ENCODE results near the gene C16orf96.

- TF ChIP-seq CTCF (IDR thresholded peaks at IDR 0.05) (no peak), EP300 (IDR thresholded peaks at IDR 0.05) (no peak), POLR2AphosphoS5 (IDR thresholded peaks at IDR 0.05) (no peak)
Observed at GRCh38 chr16:4603624-4604170, 47.6 kb downstream of the C16orf96 start.

Measured in gastroesophageal sphincter (tissue), 3 donors.